NCI-H69 (cell line): ENCODE data around the gene ADGRA1.

Experiments used
- DNase-seq: peaks from one replicate; lab custom pipeline; 2025; lab: John Stamatoyannopoulos, UW

ADGRA1 gene

GRCh38 chr10:133180965-133181639 lies 93.4 kb downstream of the ADGRA1 start:
- no peak for DNase-seq
